A204.1 (cell line): ENCODE measurements around the gene ZBTB40.

Source experiments
- FAIRE-seq: peaks from 2 replicates; lab custom pipeline; 2012; peaks lifted over from hg19 to GRCh38; lab: Jason Lieb, UNC

ZBTB40 gene

GRCh38 chr1:22451702-22452480, at the start of gene ZBTB40:
Gene ZBTB40, plus strand, starts transcription at chr1:22451851. Its CDS starts 38,098 bp downstream, at chr1:22489949.
- FAIRE-seq, result peak; percentile 23

GRCh38 chr1:22402356-22403053, 49.1 kb upstream of the ZBTB40 start:
- no peak for FAIRE-seq

- FAIRE-seq, result no peak
These were observed 47.2 kb upstream of the ZBTB40 start for GRCh38 chr1:22404486-22404885.

GRCh38 chr1:22406722-22407495, 44.7 kb upstream of the ZBTB40 start:
- FAIRE-seq, result no peak

- no peak for FAIRE-seq
These were observed 43.4 kb upstream of the ZBTB40 start for GRCh38 chr1:22408230-22408629.

GRCh38 chr1:22410401-22410800, 41.2 kb upstream of the ZBTB40 start:
- FAIRE-seq, result no peak

GRCh38 chr1:22410928-22411495, 40.6 kb upstream of the ZBTB40 start:
- no peak for FAIRE-seq

GRCh38 chr1:22411589-22411988, 40.1 kb upstream of the ZBTB40 start:
- no peak for FAIRE-seq

- FAIRE-seq, result no peak
These were observed 38.5 kb upstream of the ZBTB40 start for GRCh38 chr1:22412932-22413727.

- FAIRE-seq, result no peak
These were observed 37.9 kb upstream of the ZBTB40 start for GRCh38 chr1:22413799-22414198.

- no peak for FAIRE-seq
These were observed 37.4 kb upstream of the ZBTB40 start for GRCh38 chr1:22414244-22414751.

- no peak for FAIRE-seq
These were observed 36.2 kb upstream of the ZBTB40 start for GRCh38 chr1:22415489-22415888.

- FAIRE-seq, result no peak
These were observed 34.8 kb upstream of the ZBTB40 start for GRCh38 chr1:22416555-22417454.

- FAIRE-seq, result no peak
These were observed 34.2 kb upstream of the ZBTB40 start for GRCh38 chr1:22417466-22417865.

GRCh38 chr1:22418312-22418711, 33.3 kb upstream of the ZBTB40 start:
- no peak for FAIRE-seq

- no peak for FAIRE-seq
These were observed 32.7 kb upstream of the ZBTB40 start for GRCh38 chr1:22418933-22419382.

GRCh38 chr1:22420455-22421053, 31.1 kb upstream of the ZBTB40 start:
- FAIRE-seq, result no peak

- no peak for FAIRE-seq
These were observed 24.9 kb upstream of the ZBTB40 start for GRCh38 chr1:22426781-22427180.

- FAIRE-seq, result peak; percentile 97
These were observed 23.0 kb upstream of the ZBTB40 start for GRCh38 chr1:22428672-22429071.

- no peak for FAIRE-seq
These were observed 19.7 kb upstream of the ZBTB40 start for GRCh38 chr1:22431965-22432364.
